ENCODE data around the gene EHD4. TPM values are rescaled to one million over a fixed set of nuclear protein-coding genes. Genes with fewer than 3 reads are reported as not detected.

The EHD4 gene
- total RNA-seq, 1 donor from 2014 or later: 20.9 TPM

GRCh38 chr15:41870689-41871081 is 101.7 kb downstream of the EHD4 start:
- H3K27ac Mint-ChIP-seq (ENCODE audit: unreplicated experiment): no peak overlapping the region
- H3K27me3 Mint-ChIP-seq (ENCODE audit: unreplicated experiment): no peaks in the 10 kb centered on the region
- H3K9me3 Mint-ChIP-seq (ENCODE audit: unreplicated experiment): no peaks in the 10 kb centered on the region
- H3K4me3 Mint-ChIP-seq (ENCODE audit: unreplicated experiment): no peak overlapping the region
- peaks cover 2% of the 10 kb centered on the region for H3K36me3 Mint-ChIP-seq (ENCODE audit: unreplicated experiment)
- H3K4me1 Mint-ChIP-seq (ENCODE audit: unreplicated experiment): no peaks in the 10 kb centered on the region
- no peak for DNase-seq (ENCODE audit: extremely low spot score, unreplicated experiment)
- no peak for TF ChIP-seq CTCF (IDR thresholded peaks at IDR 0.05)

- no peaks in the 10 kb centered on the region for H3K9me3 Mint-ChIP-seq (ENCODE audit: unreplicated experiment)
- H3K4me3 Mint-ChIP-seq (ENCODE audit: unreplicated experiment): no peak overlapping the region
- no peaks in the 10 kb centered on the region for H3K27me3 Mint-ChIP-seq (ENCODE audit: unreplicated experiment)
- H3K27ac Mint-ChIP-seq (ENCODE audit: unreplicated experiment): no peak overlapping the region
- H3K36me3 Mint-ChIP-seq (ENCODE audit: unreplicated experiment): peaks cover 2% of the 10 kb centered on the region
- DNase-seq (ENCODE audit: extremely low spot score, unreplicated experiment): no peak
- TF ChIP-seq CTCF (IDR thresholded peaks at IDR 0.05): no peak
- H3K4me1 Mint-ChIP-seq (ENCODE audit: unreplicated experiment): no peaks in the 10 kb centered on the region
Measured at GRCh38 chr15:41869770-41870688, 102.3 kb downstream of the EHD4 start.

- Mint-ChIP-seq H3K36me3 (ENCODE audit: unreplicated experiment) (no peaks in the 10 kb centered on the region), H3K4me3 (ENCODE audit: unreplicated experiment) (no peak overlapping the region), H3K9me3 (ENCODE audit: unreplicated experiment) (no peaks in the 10 kb centered on the region), H3K27me3 (ENCODE audit: unreplicated experiment) (no peaks in the 10 kb centered on the region), H3K27ac (ENCODE audit: unreplicated experiment) (no peak overlapping the region), H3K4me1 (ENCODE audit: unreplicated experiment) (no peaks in the 10 kb centered on the region)
- no peak for TF ChIP-seq CTCF (IDR thresholded peaks at IDR 0.05)
- DNase-seq (ENCODE audit: extremely low spot score, unreplicated experiment): no peak
Measured at GRCh38 chr15:41868321-41868720, 104.0 kb downstream of the EHD4 start.

GRCh38 chr15:41866872-41867579 is 105.3 kb downstream of the EHD4 start:
- Mint-ChIP-seq H3K4me3 (ENCODE audit: unreplicated experiment) (no peak overlapping the region), H3K36me3 (ENCODE audit: unreplicated experiment) (no peaks in the 10 kb centered on the region), H3K9me3 (ENCODE audit: unreplicated experiment) (no peaks in the 10 kb centered on the region), H3K27me3 (ENCODE audit: unreplicated experiment) (no peaks in the 10 kb centered on the region), H3K4me1 (ENCODE audit: unreplicated experiment) (no peaks in the 10 kb centered on the region), H3K27ac (ENCODE audit: unreplicated experiment) (no peak overlapping the region)
- TF ChIP-seq CTCF (IDR thresholded peaks at IDR 0.05): no peak
- no peak for DNase-seq (ENCODE audit: extremely low spot score, unreplicated experiment)

- TF ChIP-seq CTCF (IDR thresholded peaks at IDR 0.05): no peak
- no peak for DNase-seq (ENCODE audit: extremely low spot score, unreplicated experiment)
- Mint-ChIP-seq H3K27ac (ENCODE audit: unreplicated experiment) (no peak overlapping the region), H3K9me3 (ENCODE audit: unreplicated experiment) (no peaks in the 10 kb centered on the region), H3K36me3 (ENCODE audit: unreplicated experiment) (no peaks in the 10 kb centered on the region), H3K4me3 (ENCODE audit: unreplicated experiment) (no peak overlapping the region), H3K27me3 (ENCODE audit: unreplicated experiment) (no peaks in the 10 kb centered on the region), H3K4me1 (ENCODE audit: unreplicated experiment) (no peaks in the 10 kb centered on the region)
Measured at GRCh38 chr15:41866263-41866703, 106.1 kb downstream of the EHD4 start.

Measured in osteocyte (in vitro differentiated cells).